Common myeloid progenitor, CD34-positive (primary cell): Measurements from ENCODE around the gene MAGI2.

ENCODE experiments used
- CTCF ChIA-PET: fragments of 350-600 bp; sonication (Branson Sonifier 250); formaldehyde crosslinking; loops from one replicate; lab custom pipeline; 2021; ENCODE audit warnings: antibody characterized with exemption; lab: Charles Lee
- POLR2A ChIA-PET: fragments of 350-600 bp; sonication (Branson Sonifier 250); formaldehyde crosslinking; loops from one replicate; lab custom pipeline; 2021; ENCODE audit warnings: antibody characterized with exemption; lab: Charles Lee
- DNase-seq, 3 donors: peaks; one replicate each; pipeline versions ENCODE4 v3.0.0 to v3.0.0-alpha.2; 2013
- H3K27ac ChIP-seq, 2 experiments: 1 replicate in 1 of 2; 2 replicates in 1 of 2; pipeline ENCODE4 v1.7.0; 2013; ENCODE audit warnings: inconsistent platforms in 2 of 2, low read length in 2 of 2, mild to moderate bottlenecking in 2 of 2, low read depth in 1 of 2, moderate library complexity in 1 of 2; ENCODE audit not compliant: severe bottlenecking in 2 of 2, insufficient read depth in 1 of 2, poor library complexity in 1 of 2
- H3K27me3 ChIP-seq, 5 experiments: replicated peaks in 2 of 5; 1 replicate in 3 of 5; 2 replicates in 2 of 5; pipeline versions ENCODE4 v1.6.1 to v1.7.0; 2013; ENCODE audit warnings: low read length in 4 of 5, mild to moderate bottlenecking in 2 of 5, moderate library complexity in 2 of 5, inconsistent platforms in 1 of 5; ENCODE audit not compliant: insufficient read depth in 5 of 5, control insufficient read depth in 4 of 5
- H3K36me3 ChIP-seq, 4 experiments: 1 replicate in 2 of 4; 2 replicates in 2 of 4; pipeline versions ENCODE4 v1.6.1 to v1.7.0; 2013; ENCODE audit warnings: low read length in 3 of 4, control low read depth in 1 of 4, mild to moderate bottlenecking in 1 of 4; ENCODE audit not compliant: control insufficient read depth in 4 of 4, insufficient read depth in 4 of 4
- H3K4me1 ChIP-seq, 4 experiments: 1 replicate in 3 of 4; 2 replicates in 1 of 4; pipeline versions ENCODE4 v1.6.1 to v1.7.1; 2013; ENCODE audit warnings: low read length in 3 of 4, mild to moderate bottlenecking in 3 of 4, control low read depth in 1 of 4, inconsistent platforms in 1 of 4, moderate library complexity in 1 of 4; ENCODE audit not compliant: control insufficient read depth in 4 of 4, insufficient read depth in 4 of 4; ENCODE audit errors: control extremely low read depth in 1 of 4
- H3K4me3 ChIP-seq, 7 experiments: 1 replicate in 4 of 7; 2 replicates in 3 of 7; pipeline versions ENCODE4 v1.5.1 to v1.7.0; 2013; ENCODE audit warnings: mild to moderate bottlenecking in 7 of 7, low read length in 6 of 7, moderate library complexity in 6 of 7, inconsistent platforms in 2 of 7, low read depth in 2 of 7, control low read depth in 1 of 7; ENCODE audit not compliant: insufficient read depth in 4 of 7, control insufficient read depth in 1 of 7; ENCODE audit errors: extremely low read depth in 1 of 7
- H3K9me3 ChIP-seq, 5 experiments: 1 replicate in 4 of 5; 2 replicates in 1 of 5; pipeline versions ENCODE4 v1.6.1 to v1.7.1; 2013; ENCODE audit warnings: low read length in 4 of 5, mild to moderate bottlenecking in 2 of 5, inconsistent platforms in 1 of 5, low read depth in 1 of 5, moderate library complexity in 1 of 5; ENCODE audit not compliant: control insufficient read depth in 4 of 5, insufficient read depth in 2 of 5; ENCODE audit errors: control extremely low read depth in 1 of 5
- WGBS: methylation state at CpG from one replicate; pipeline ENCODE4 v1.1.5; 2013; ENCODE audit not compliant: insufficient coverage; 5-methylcytosine and 5-hydroxymethylcytosine counted together

The MAGI2 gene

DNA sequence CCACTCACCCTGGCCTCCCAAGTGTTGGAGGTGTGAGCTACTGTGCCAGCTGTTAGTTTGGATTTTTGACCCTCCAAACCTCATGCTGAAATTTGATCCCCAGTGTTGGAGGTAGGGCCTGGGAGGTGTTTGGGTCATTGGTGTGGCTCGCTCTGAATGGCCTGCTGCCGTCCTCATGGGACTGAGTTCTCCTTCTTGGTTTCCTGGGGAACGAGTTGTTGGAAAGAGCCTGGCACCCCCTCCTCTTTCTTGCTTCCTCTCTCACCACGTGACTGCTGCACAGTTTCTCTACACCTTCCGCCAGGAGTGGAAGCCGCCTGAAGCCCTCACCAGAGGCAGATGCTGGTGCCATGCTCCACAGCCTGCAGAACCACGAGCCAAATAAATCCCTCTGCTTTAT, 1401.4 kb downstream of the MAGI2 start:
- ChIA-PET CTCF (interaction anchor here (1.4 kb wide), 1 partner anchor 9 kb away, joined by 3 read pairs; no protein-coding TSS in a partner anchor), POLR2A (no interaction called here)
- 78% methylated on average over 7 of the region's 7 CpGs for whole genome bisulfite sequencing
- Histone ChIP-seq H3K36me3 (no peaks in the 10 kb centered on the region), H3K27me3 (peaks cover 0 to 5% (median 0%) of the 10 kb centered on the region in 5 experiments), H3K4me1 (no peaks in the 10 kb centered on the region), H3K4me3 (no peak overlapping the region), H3K9me3 (no peaks in the 10 kb centered on the region), H3K27ac (no peak overlapping the region)
- DNase-seq, result no peak

DNA sequence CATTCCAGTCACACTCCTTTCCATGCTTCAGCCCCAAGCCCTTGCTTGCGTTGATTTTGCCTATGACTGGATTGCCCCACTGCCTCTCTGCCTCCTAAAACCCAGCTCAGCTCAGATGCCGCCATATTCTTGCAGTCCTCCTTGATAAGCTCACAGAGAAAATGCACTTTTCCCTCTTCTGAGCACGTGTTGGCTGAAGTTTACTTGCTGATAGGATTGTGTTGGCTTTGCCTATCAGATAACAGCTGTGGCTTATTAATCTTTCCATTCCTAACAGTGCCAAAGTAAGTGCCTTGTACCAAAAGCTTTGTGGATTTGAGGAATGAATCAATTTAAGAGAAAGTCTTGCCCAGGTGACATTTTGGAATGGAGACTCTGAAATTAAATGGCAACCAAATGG, 1405.7 kb downstream of the MAGI2 start:
- H3K27ac ChIP-seq, result no peak overlapping the region
- H3K4me3 ChIP-seq, result no peak overlapping the region
- H3K4me1 ChIP-seq, result no peaks in the 10 kb centered on the region
- POLR2A ChIA-PET, result no interaction called here
- DNase-seq, result no peak
- WGBS, result 100% methylated on average over 2 of the region's 3 CpGs
- no peaks in the 10 kb centered on the region for H3K36me3 ChIP-seq
- H3K27me3 ChIP-seq, result peaks cover 0 to 3% (median 0%) of the 10 kb centered on the region in 5 experiments
- CTCF ChIA-PET, result interaction anchor here (0.6 kb wide), 1 partner anchor 16 kb away, joined by 4 read pairs; no protein-coding TSS in a partner anchor
- H3K9me3 ChIP-seq, result no peaks in the 10 kb centered on the region

- Histone ChIP-seq H3K36me3 (no peaks in the 10 kb centered on the region), H3K9me3 (no peaks in the 10 kb centered on the region), H3K27me3 (peaks cover 0 to 13% (median 3%) of the 10 kb centered on the region in 5 experiments), H3K4me1 (no peaks in the 10 kb centered on the region), H3K4me3 (no peak overlapping the region), H3K27ac (no peak overlapping the region)
- DNase-seq, result no peak
- WGBS, result 90% methylated on average over 2 of the region's 2 CpGs
- ChIA-PET POLR2A (no interaction called here), CTCF (interaction anchor here (0.5 to 1.5 kb wide), 3 partner anchors 10 to 116 kb away, joined by 3 to 4 read pairs (median 4); no protein-coding TSS in a partner anchor)
Observed at GRCh38 chr7:78043159-78043558, 1410.3 kb downstream of the MAGI2 start.

GRCh38 chr7:78041423-78041822, 1412.0 kb downstream of the MAGI2 start:
- no CpG with 5 or more reads among the region's 3 CpGs for WGBS
- Histone ChIP-seq H3K27ac (no peak overlapping the region), H3K9me3 (no peaks in the 10 kb centered on the region), H3K4me1 (no peaks in the 10 kb centered on the region), H3K27me3 (peaks cover 0 to 14% (median 3%) of the 10 kb centered on the region in 5 experiments), H3K4me3 (no peak overlapping the region), H3K36me3 (no peaks in the 10 kb centered on the region)
- ChIA-PET POLR2A (no interaction called here), CTCF (interaction anchor here (0.6 to 3.6 kb wide), 13 partner anchors 9 to 386 kb away, joined by 3 to 26 read pairs (median 4); no protein-coding TSS in a partner anchor)
- DNase-seq, result no peak

GRCh38 chr7:78039790-78040776, 1413.4 kb downstream of the MAGI2 start:
- CTCF ChIA-PET, result interaction anchor here (0.7 to 3.6 kb wide), 13 partner anchors 8 to 389 kb away, joined by 3 to 26 read pairs (median 6); no protein-coding TSS in a partner anchor

DNA sequence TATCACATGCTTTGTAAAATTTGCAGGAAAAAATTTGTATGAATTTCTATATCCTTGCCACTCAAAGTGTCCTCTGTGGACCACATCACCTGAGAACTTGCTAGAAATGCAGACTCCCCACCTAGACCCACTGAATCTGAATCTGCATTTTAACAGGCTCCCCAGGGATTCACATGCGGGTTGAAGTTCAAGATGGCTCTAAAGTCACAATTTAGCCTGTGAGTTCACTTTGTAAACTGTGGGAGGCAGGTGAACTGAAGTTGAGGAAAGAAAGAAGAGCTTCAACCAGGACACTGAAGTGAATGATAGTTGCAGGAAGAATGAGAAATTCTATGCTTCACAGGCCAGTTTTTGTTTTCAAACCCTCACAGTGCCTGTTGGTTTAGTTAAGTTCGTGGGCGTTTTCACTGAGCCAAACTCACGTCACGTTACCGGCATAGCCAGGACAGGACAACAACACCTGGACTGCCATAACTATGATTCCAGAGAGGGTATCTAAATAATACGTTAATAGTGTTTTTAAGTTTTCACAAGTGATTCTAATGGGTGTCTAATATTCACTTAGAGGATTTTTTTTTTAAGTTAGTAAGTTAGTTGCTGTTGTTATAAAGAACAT, 1414.9 kb downstream of the MAGI2 start:
- DNase-seq, result no peak
- ChIA-PET POLR2A (no interaction called here), CTCF (interaction anchor here (0.8 to 1.1 kb wide), 5 partner anchors 14 to 152 kb away, joined by 3 to 5 read pairs (median 3); no protein-coding TSS in a partner anchor)
- Histone ChIP-seq H3K4me3 (no peak overlapping the region), H3K4me1 (no peaks in the 10 kb centered on the region), H3K9me3 (no peaks in the 10 kb centered on the region), H3K27ac (no peak overlapping the region), H3K36me3 (no peaks in the 10 kb centered on the region), H3K27me3 (peaks cover 0 to 15% (median 3%) of the 10 kb centered on the region in 5 experiments)
- 100% methylated on average over 1 of the region's 7 CpGs for WGBS

More at GRCh38 chr7:78039790-78040776, 1413.4 kb downstream of the MAGI2 start:
- WGBS, result 45% methylated on average over 25 of the region's 40 CpGs
- no peaks in the 10 kb centered on the region for H3K9me3 ChIP-seq
- peak; percentile 21 to 61 (median 49) for DNase-seq
- no peak overlapping the region for H3K4me3 ChIP-seq
- H3K36me3 ChIP-seq, result no peaks in the 10 kb centered on the region
- no peaks in the 10 kb centered on the region for H3K4me1 ChIP-seq
- POLR2A ChIA-PET, result no interaction called here
- no peak overlapping the region for H3K27ac ChIP-seq
- peaks cover 0 to 14% (median 3%) of the 10 kb centered on the region in 5 experiments for H3K27me3 ChIP-seq
